Lung (tissue), 12 donors: Measurements from ENCODE around the gene TMEM132C. TPM values are rescaled to one million over a fixed set of nuclear protein-coding genes. Genes with fewer than 3 reads are reported as not detected.

ENCODE experiments used
- ATAC-seq: fragments of 200-7000 bp; cut with Tn5 transposase; one replicate; pipeline ENCODE4 v1.9.1; 2020; ENCODE audit warnings: moderate number of reproducible peaks; ENCODE audit not compliant: insufficient read depth, low FRiP score
- DNase-seq, 3 donors: peaks; one replicate each; pipeline ENCODE4 v3.0.0-alpha.2; 2013 to 2017
- H3K27ac ChIP-seq, 2 donors: one replicate each; pipeline ENCODE4 v1.5.1; 2013; ENCODE audit warnings: mild to moderate bottlenecking in 2 of 2, moderate library complexity in 2 of 2, control low read depth in 1 of 2, inconsistent platforms in 1 of 2, low read depth in 1 of 2, low read length in 1 of 2
- H3K27me3 ChIP-seq, 3 donors: one replicate each; pipeline ENCODE4 v1.5.1; 2013; ENCODE audit warnings: low read length in 2 of 3; ENCODE audit not compliant: control insufficient read depth in 3 of 3, insufficient read depth in 3 of 3
- H3K36me3 ChIP-seq, 4 donors: one replicate each; pipeline ENCODE4 v1.5.1; 2013; ENCODE audit warnings: low read length in 4 of 4, mild to moderate bottlenecking in 1 of 4, moderate library complexity in 1 of 4; ENCODE audit not compliant: control insufficient read depth in 4 of 4, insufficient read depth in 4 of 4
- H3K4me1 ChIP-seq, 5 donors: one replicate each; pipeline ENCODE4 v1.5.1; 2013; ENCODE audit warnings: low read length in 5 of 5, mild to moderate bottlenecking in 2 of 5, moderate library complexity in 1 of 5; ENCODE audit not compliant: control insufficient read depth in 5 of 5, insufficient read depth in 5 of 5
- H3K4me3 ChIP-seq: one replicate; pipeline ENCODE4 v1.5.1; 2013; ENCODE audit warnings: mild to moderate bottlenecking, control low read depth, moderate library complexity
- H3K9ac ChIP-seq, 2 donors: one replicate each; pipeline ENCODE4 v1.5.1; 2013; ENCODE audit warnings: low read length in 2 of 2, control low read depth in 1 of 2; ENCODE audit not compliant: insufficient read depth in 1 of 2
- H3K9me3 ChIP-seq, 4 donors: one replicate each; pipeline ENCODE4 v1.5.1; 2013; ENCODE audit warnings: low read length in 3 of 4, mild to moderate bottlenecking in 1 of 4, moderate library complexity in 1 of 4; ENCODE audit not compliant: control insufficient read depth in 4 of 4, insufficient read depth in 3 of 4
- WGBS, 2 donors: extraction: QIAGEN DNeasy Blood & Tissue Kit; methylation state at CpG; one replicate each; pipeline ENCODE4 v1.1.7; 2013; 5-methylcytosine and 5-hydroxymethylcytosine counted together
- polyA plus RNA-seq, 2 donors: library from polyadenylated mRNA; stranded (reverse); fragments of 200-250 nt; gene quantifications; one replicate each; pipeline ENCODE4 v1.2.1, GENCODE V29; 2013
- total RNA-seq, 2 donors: library from RNA; depleted of rRNA in 1 of 2; stranded (reverse); fragments of >200 nt in 1 of 2; gene quantifications; one replicate each; pipeline ENCODE4 v1.2.1, GENCODE V29; 2014 to 2021
- TF ChIP-seq, protein P1 (sequence below): IDR thresholded peaks from 2 replicates; pipeline ENCODE4 v1.5.1; 2012; ENCODE audit warnings: mild to moderate bottlenecking; ENCODE audit errors: control extremely low read depth, extremely low read depth
- donor health status: control.
- donor health status: control.
- donor health status: Bipolar disorder and iron deficiency.
- donor health status: healthy.
- donor health status: DM: yes; HTN: yes; CAD: no.

Gene TMEM132C
- total and polyA plus RNA-seq, 4 donors = 0.35 to 16.5 (median 0.77) TPM

DNA sequence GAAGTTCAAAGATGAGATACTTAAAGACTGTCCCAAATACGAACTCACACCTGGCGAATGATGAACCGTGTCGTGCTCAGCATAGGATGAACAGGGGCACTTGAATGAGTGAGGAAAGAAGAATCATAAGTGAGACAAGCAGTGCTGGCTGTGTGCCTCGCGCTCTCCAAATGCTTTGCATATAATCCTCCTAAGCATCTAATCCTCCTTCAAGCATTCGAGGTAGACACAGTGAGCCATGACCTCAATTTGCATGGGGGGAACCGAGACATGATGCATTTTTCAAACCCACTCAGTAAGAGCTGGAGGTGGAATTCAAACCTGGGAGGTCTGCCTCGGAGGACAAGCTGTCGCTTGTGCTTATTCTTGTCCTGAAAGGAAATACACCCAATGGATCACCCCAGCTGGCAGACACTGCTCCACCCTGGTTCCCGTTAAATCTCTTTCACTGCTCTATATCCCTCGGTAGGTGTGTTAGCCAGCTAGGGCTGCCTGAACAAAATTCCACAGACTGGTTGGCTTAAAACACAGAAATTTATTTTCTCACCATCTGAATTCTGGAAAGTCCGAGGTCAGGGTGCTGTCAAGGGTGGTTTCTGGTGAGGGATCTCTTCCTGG, 282.7 kb downstream of the TMEM132C start:
- H3K4me3 ChIP-seq = no peak overlapping the region
- peaks cover 0 to 5% (median 0%) of the 10 kb centered on the region in 4 donors for H3K36me3 ChIP-seq
- H3K4me1 ChIP-seq = peaks cover 0 to 28% (median 9%) of the 10 kb centered on the region in 5 donors
- no peaks in the 10 kb centered on the region for H3K9me3 ChIP-seq
- ATAC-seq (no peak), DNase-seq (peak; percentile 29 to 66 (median 61))
- no peak overlapping the region for H3K27ac ChIP-seq
- H3K9ac ChIP-seq = no peak overlapping the region
- TF ChIP-seq, protein P1, sequence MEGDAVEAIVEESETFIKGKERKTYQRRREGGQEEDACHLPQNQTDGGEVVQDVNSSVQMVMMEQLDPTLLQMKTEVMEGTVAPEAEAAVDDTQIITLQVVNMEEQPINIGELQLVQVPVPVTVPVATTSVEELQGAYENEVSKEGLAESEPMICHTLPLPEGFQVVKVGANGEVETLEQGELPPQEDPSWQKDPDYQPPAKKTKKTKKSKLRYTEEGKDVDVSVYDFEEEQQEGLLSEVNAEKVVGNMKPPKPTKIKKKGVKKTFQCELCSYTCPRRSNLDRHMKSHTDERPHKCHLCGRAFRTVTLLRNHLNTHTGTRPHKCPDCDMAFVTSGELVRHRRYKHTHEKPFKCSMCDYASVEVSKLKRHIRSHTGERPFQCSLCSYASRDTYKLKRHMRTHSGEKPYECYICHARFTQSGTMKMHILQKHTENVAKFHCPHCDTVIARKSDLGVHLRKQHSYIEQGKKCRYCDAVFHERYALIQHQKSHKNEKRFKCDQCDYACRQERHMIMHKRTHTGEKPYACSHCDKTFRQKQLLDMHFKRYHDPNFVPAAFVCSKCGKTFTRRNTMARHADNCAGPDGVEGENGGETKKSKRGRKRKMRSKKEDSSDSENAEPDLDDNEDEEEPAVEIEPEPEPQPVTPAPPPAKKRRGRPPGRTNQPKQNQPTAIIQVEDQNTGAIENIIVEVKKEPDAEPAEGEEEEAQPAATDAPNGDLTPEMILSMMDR = no peak
- no peaks in the 10 kb centered on the region for H3K27me3 ChIP-seq
- WGBS, 2 donors = 66 to 77% methylated on average over 13 of the region's 13 CpGs

DNA sequence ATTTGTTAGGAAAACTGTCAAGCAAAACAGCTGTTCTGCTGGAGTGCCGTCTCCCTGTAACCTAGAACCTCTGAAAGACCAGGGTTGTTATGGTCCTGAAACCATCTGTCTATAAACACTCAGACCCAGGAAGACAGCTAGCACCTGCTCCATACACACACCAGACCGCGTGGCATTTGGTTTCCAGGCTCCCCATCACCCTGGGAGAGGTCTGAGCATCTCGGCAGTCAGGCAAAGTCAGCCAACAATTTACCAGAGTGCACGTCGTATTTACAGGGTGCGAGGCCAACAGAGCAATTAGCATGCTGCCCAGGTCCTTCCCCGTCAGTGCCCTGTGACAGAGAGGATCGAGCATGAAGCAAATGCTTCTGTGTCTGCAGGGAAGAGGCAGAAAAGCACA, 284.3 kb downstream of the TMEM132C start:
- TF ChIP-seq, protein P1 = no peak
- DNase-seq (no peak), ATAC-seq (no peak)
- H3K4me3 ChIP-seq = no peak overlapping the region
- peaks cover 0 to 35% (median 12%) of the 10 kb centered on the region in 5 donors for H3K4me1 ChIP-seq
- H3K27me3 ChIP-seq = no peaks in the 10 kb centered on the region
- peaks cover 0 to under 1% (median 0%) of the 10 kb centered on the region in 4 donors for H3K36me3 ChIP-seq
- WGBS, 2 donors = 26 to 30% methylated on average over 9 of the region's 9 CpGs
- H3K9ac ChIP-seq = no peak overlapping the region
- no peaks in the 10 kb centered on the region for H3K9me3 ChIP-seq
- no peak overlapping the region for H3K27ac ChIP-seq

- TF ChIP-seq, protein P1 = no peak
- H3K4me3 ChIP-seq = no peak overlapping the region
- 53 to 65% methylated on average over 12 of the region's 12 CpGs for WGBS, 2 donors
- H3K9me3 ChIP-seq = peaks cover 0 to 6% (median 2%) of the 10 kb centered on the region in 4 donors
- H3K36me3 ChIP-seq = peaks cover 0 to 5% (median 0%) of the 10 kb centered on the region in 4 donors
- peaks cover 0 to 21% (median 5%) of the 10 kb centered on the region in 5 donors for H3K4me1 ChIP-seq
- H3K27ac ChIP-seq = no peak overlapping the region
- no peak overlapping the region for H3K9ac ChIP-seq
- no peak for ATAC-seq
- no peaks in the 10 kb centered on the region for H3K27me3 ChIP-seq
- DNase-seq = no peak
Observed at GRCh38 chr12:128554546-128555304, 287.8 kb downstream of the TMEM132C start.
